SK-N-MC (cell line): ENCODE measurements around the gene ABTB2.

Experiments used
- DNase-seq: peaks from one replicate; pipeline ENCODE4 v3.0.0-alpha.2; 2011; ENCODE audit warnings: low read depth, low spot score
- H3K27ac ChIP-seq: fragments of 200-600 bp; sonication (generic); 2 replicates; pipeline ENCODE4 v1.5.1; 2016; ENCODE audit warnings: mixed run types
- H3K36me3 ChIP-seq: fragments of 200-600 bp; sonication (generic); 2 replicates; pipeline ENCODE4 v1.6.1; 2017; ENCODE audit warnings: antibody characterized with exemption, low read length, mixed read lengths; ENCODE audit not compliant: insufficient read depth
- H3K4me3 ChIP-seq: fragments of 200-600 bp; sonication (generic); 2 replicates; pipeline ENCODE4 v1.5.1; 2016
- H3K9ac ChIP-seq: fragments of 200-600 bp; sonication (generic); 2 replicates; pipeline ENCODE4 v1.8.0; 2017; ENCODE audit warnings: mixed run types, mixed read lengths; ENCODE audit not compliant: insufficient read length
- H3K9me3 ChIP-seq: fragments of 200-600 bp; sonication (generic); 2 replicates; pipeline ENCODE4 v1.6.1; 2017; ENCODE audit warnings: low read depth, mild to moderate bottlenecking, antibody characterized with exemption, low read length, moderate library complexity, mixed read lengths
- EZH2 ChIP-seq: fragments of 200-600 bp; sonication (generic); IDR thresholded peaks from one replicate; pipeline ENCODE4 v1.6.1; 2017; ENCODE audit warnings: antibody characterized with exemption
- FOXP2 ChIP-seq: optimal IDR thresholded peaks from 2 replicates; pipeline ENCODE3; 2011; ENCODE audit warnings: mild to moderate bottlenecking, moderate library complexity; ENCODE audit not compliant: insufficient read depth; ENCODE audit errors: extremely low read length, control extremely low read depth
- POLR2AphosphoS5 ChIP-seq: IDR thresholded peaks from 2 replicates; pipeline ENCODE4 v1.6.1; 2012; ENCODE audit warnings: mild to moderate bottlenecking, low read depth, low read length, borderline replicate concordance

ABTB2 gene

DNA sequence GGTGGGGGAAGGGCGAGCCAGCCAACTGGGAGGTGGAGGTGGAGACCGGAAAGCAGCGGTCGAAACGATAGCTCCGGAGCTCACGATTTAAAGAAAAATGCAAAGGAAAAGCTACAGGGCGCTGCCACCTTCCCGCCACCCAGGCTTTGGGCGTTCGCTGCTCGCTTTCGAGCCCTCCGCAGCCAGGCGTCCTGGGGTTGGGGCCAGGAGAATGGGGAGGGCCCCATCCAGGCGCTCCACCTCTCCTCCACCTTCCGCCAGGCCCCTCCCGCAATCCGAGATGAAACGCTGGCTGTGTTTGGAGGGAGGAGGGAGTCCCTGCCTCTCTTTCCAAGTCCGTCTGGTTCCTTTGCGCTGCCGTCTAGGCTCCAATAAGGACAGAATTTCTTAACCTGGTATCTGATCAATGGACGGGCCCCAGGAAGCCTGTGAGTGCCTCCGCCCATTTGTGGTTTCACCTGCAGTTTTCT lies 483 bp upstream of the ABTB2 start:
- Histone ChIP-seq H3K4me3 (peak overlapping the region; percentile 85), H3K36me3 (0 out of 2 replicates have a peak, but pooled peaks cover 3% of the 10 kb centered on the region), H3K9me3 (no peaks in the 10 kb centered on the region), H3K27ac (0 out of 2 replicates have a peak overlapping the region, but pooled peaks have one; percentile 40), H3K9ac (peak overlapping the region; percentile 49)
- DNase-seq, result peak; percentile 44
- no peak; the same call in 1 of the 2 replicates for TF ChIP-seq POLR2AphosphoS5
- TF ChIP-seq FOXP2, result no peak
- no peak for TF ChIP-seq EZH2

DNA sequence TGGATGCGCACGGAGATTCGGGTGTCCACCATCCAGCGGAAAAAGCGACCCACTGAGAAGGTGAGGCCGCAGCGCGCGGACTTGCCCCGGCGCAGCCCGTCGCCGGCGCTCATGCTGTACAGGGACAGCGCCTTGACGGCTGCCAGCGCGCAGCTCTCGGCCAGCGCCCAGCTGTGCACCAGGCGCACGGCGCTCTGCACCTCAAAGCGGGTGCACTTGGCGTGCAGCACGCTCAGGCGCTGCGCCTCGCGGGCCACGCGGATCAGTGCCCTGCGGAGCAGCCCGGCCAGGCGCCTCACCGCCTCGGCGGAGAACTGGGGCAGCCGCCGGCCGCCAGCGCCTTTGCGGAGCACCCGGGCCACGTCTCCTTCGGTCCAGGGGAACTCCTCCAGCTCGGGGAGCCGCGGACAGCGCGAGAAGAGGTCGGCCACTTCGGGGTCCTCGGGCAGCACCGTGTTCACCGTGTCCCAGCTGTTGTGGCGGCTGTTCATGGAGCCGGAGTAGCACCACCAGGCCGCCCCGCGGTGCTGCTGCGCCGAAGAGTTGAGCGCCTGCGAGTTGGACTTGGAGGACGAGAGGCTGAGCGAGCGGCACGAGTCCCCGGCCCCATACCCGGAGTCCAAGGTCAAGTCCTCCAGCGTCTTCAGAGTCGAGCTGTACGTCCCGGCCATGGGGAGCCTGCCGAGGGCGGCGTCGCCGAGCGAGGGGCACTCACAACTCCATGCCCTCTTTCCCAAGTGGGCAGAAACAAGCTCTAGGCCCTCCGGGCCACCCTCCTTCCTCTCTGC lies 703 bp downstream of the ABTB2 start:
- DNase-seq, result no peak
- H3K4me3 ChIP-seq, result peak overlapping the region; percentile 91
- no peaks in the 10 kb centered on the region for H3K9me3 ChIP-seq
- peak overlapping the region; percentile 64 for H3K9ac ChIP-seq
- TF ChIP-seq POLR2AphosphoS5, result no peak
- TF ChIP-seq FOXP2, result no peak
- TF ChIP-seq EZH2, result no peak
- H3K27ac ChIP-seq, result no peak overlapping the region
- 0 out of 2 replicates have a peak, but pooled peaks cover 4% of the 10 kb centered on the region for H3K36me3 ChIP-seq

DNA sequence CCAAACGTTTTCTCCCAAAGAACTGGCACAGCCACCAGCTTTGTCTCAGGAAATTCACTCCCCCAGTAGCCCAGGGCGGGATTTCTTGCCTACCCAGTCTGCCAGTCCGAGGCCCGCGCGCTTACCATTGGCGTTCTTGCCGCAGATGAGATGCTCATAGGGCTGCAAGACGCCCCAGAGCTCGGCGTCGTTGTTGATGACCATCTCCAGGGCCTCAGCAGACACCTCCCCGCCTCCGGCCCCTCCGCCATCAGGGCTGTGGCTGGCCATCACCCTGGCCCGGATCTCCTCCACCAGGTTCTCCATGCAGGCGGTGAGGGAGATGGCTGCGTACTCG lies 1.3 kb downstream of the ABTB2 start:
- Histone ChIP-seq H3K27ac (no peak overlapping the region), H3K36me3 (0 out of 2 replicates have a peak, but pooled peaks cover 4% of the 10 kb centered on the region), H3K4me3 (peak overlapping the region; percentile 91), H3K9me3 (no peaks in the 10 kb centered on the region), H3K9ac (peak overlapping the region; percentile 64)
- no peak for DNase-seq
- TF ChIP-seq POLR2AphosphoS5 (no peak), EZH2 (no peak), FOXP2 (no peak)

DNA sequence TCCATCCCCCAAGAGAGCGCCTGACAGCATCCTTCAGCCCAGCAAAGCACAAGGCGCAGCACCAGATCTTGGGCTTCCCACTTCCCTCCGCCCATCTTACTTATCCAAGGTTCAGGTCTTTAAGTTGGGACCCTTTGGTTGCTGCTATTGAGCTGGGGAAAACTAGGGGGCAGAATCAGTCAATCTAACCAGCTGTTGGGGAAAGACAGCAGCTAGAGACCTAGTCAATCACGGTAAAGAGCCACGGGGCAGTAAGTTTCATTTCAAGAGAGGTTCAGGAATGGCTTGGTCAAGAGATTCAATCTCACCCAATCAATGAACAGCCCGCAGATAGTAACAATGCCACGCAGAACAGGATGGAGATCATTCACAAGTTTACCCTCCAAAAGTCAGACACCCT lies 1.7 kb downstream of the ABTB2 start:
- no peak for DNase-seq
- Histone ChIP-seq H3K36me3 (peaks cover 7% of the 10 kb centered on the region), H3K27ac (no peak overlapping the region), H3K9ac (peak overlapping the region; percentile 64), H3K9me3 (no peaks in the 10 kb centered on the region), H3K4me3 (peak overlapping the region; percentile 91)
- TF ChIP-seq FOXP2, result no peak

DNA sequence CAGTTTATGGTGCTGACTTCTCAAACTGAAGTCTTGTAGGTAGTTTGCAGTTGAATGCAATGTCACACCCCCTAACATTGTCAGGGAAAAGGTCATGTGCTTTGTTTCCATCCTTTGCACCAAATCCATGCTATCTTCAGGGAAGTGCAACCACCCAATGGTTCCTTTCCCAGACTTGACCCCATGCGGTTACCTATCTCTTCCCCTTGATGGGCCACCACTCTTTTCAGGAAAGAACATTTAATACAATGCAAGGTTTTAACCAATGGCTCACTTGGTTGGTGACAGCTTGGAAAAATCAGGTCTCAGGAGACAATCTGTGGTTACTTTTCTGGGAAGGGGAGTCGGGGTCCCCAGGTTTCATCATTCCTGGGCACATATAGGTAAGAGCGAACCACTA lies 2.1 kb downstream of the ABTB2 start:
- peaks cover 11% of the 10 kb centered on the region for H3K36me3 ChIP-seq
- DNase-seq, result no peak
- peak overlapping the region; percentile 12 for H3K9ac ChIP-seq
- H3K4me3 ChIP-seq, result peak overlapping the region; percentile 91
- no peak overlapping the region for H3K27ac ChIP-seq
- H3K9me3 ChIP-seq, result no peaks in the 10 kb centered on the region
- no peak for TF ChIP-seq EZH2
- TF ChIP-seq FOXP2, result no peak
- TF ChIP-seq POLR2AphosphoS5, result no peak

DNA sequence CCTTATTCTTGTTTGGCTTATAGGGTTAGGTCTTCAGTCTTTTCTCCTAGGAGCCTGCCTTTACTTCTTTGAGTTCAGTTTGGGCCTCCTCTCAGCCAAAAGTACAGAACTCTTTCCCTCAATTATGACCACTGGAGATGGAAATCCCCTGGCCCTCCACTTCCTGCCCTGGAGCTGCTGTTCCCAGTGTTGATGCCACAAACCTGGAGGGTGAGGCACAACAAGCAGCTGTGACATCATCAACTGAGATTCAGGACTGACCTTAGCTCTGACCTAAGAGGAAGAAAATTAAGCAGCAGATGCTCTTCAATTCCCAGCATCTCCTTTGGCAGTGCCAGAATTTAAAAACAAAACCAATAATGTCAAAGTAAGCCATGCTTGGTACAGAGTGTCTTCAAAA lies 3.0 kb downstream of the ABTB2 start:
- no peak for DNase-seq
- TF ChIP-seq POLR2AphosphoS5 (no peak), FOXP2 (no peak), EZH2 (no peak)
- no peaks in the 10 kb centered on the region for H3K9me3 ChIP-seq
- peak overlapping the region; percentile 91 for H3K4me3 ChIP-seq
- no peak overlapping the region for H3K9ac ChIP-seq
- H3K27ac ChIP-seq, result no peak overlapping the region
- H3K36me3 ChIP-seq, result peaks cover 15% of the 10 kb centered on the region

DNA sequence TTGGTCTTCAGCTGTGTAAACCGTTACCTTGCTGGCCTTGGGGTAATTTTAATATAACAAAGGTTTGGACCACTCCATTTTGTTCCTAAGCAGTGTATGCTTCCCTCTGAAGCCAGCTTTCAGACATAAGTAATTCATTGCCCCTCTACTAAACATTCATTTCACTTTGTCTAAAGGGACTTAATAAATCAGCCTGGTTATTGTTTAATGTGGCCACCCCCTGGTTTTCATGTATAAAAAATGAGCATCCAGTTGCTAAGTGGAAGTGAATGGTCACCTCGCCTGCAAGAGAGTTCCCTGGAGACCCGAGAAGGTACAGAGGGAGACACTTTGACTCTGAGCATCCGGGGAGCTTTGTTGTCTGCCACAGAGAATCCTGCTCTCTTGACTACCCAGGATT lies 3.9 kb downstream of the ABTB2 start:
- Histone ChIP-seq H3K27ac (no peak overlapping the region), H3K4me3 (peak overlapping the region; percentile 42), H3K9me3 (no peaks in the 10 kb centered on the region), H3K36me3 (peaks cover 18% of the 10 kb centered on the region), H3K9ac (no peak overlapping the region)
- no peak for DNase-seq
- TF ChIP-seq POLR2AphosphoS5 (no peak), FOXP2 (no peak), EZH2 (no peak)

DNA sequence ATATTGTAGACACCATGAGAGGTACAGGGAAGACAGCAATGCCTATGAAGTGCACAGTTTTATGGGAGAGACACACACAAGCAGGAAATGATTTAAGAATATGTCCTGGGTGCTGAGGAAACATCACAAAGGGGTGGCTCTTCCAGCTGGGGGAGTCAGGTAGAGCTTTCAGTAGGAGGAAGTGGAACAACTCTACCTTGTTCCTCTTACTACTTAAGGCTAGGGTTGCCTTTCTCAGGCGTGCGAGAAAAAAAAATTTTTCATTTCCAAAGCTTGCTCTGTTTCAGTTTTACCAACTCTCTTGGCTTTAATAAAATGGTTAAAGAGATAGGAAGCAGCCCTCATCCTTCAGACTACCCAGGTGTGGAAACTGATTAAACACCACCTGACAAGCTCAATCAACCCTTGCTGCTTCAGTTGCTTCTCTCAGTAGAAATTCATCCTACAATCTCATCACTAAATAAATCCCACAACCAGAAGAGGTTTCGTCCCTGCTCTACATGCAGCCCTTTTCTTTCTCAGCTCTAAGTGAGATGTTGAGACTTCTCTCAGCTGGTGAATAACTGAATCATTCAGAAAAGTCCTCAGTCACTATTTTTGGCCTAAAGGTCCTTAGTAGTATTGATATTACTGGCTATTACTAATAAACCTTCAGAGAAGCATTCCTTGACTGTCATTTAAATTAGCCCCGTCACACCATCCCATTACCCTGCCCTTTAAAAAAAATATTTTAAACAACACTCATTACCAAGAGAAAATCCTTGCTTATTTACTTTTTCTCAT lies 5.9 kb downstream of the ABTB2 start:
- H3K27ac ChIP-seq, result no peak overlapping the region
- no peak for TF ChIP-seq EZH2
- TF ChIP-seq FOXP2, result no peak
- no peak for TF ChIP-seq POLR2AphosphoS5
- H3K9me3 ChIP-seq, result no peaks in the 10 kb centered on the region

More for the DNA sequence above, 5.9 kb downstream of the ABTB2 start:
- no peak for DNase-seq
- Histone ChIP-seq H3K4me3 (no peak overlapping the region), H3K36me3 (peaks cover 18% of the 10 kb centered on the region), H3K9ac (no peak overlapping the region)
